ENCODE data around the gene CD48. TPM values are rescaled to one million over a fixed set of nuclear protein-coding genes. Genes with fewer than 3 reads are reported as not detected.

Gene CD48
- total RNA-seq, 2 donors from 2014 or later, result 4.9 to 9.2 TPM

- Histone ChIP-seq H3K4me1 (no peaks in the 10 kb centered on the region), H3K9me3 (no peaks in the 10 kb centered on the region), H3K9ac (ENCODE audit: low read depth in 2 of 2, low read length in 2 of 2) (no peak overlapping the region), H3K27ac (no peak overlapping the region), H3K27me3 (no peaks in the 10 kb centered on the region), H3K36me3 (no peaks in the 10 kb centered on the region), H3K4me3 (no peak overlapping the region)
- TF ChIP-seq CTCF (IDR thresholded peaks at IDR 0.05), result no peak
- no peak for DNase-seq
- intact Hi-C loops (cut with DNase I), result no loop called here
Observed at GRCh38 chr1:160755911-160756848, 44.6 kb upstream of the CD48 start.

- no peak for TF ChIP-seq CTCF (IDR thresholded peaks at IDR 0.05)
- no peaks in the 10 kb centered on the region for H3K4me1 ChIP-seq
- intact Hi-C loops (cut with DNase I), result no loop called here
- no peaks in the 10 kb centered on the region for H3K27me3 ChIP-seq
- no peaks in the 10 kb centered on the region for H3K36me3 ChIP-seq
- DNase-seq, result no peak
- H3K9me3 ChIP-seq, result no peaks in the 10 kb centered on the region
- no peak overlapping the region for H3K27ac ChIP-seq
- H3K9ac ChIP-seq (ENCODE audit: low read depth in 2 of 2, low read length in 2 of 2), result no peak overlapping the region
- H3K4me3 ChIP-seq, result no peak overlapping the region
Observed at GRCh38 chr1:160755461-160755860, 43.8 kb upstream of the CD48 start.

- Histone ChIP-seq H3K4me3 (no peak overlapping the region), H3K27me3 (no peaks in the 10 kb centered on the region), H3K9ac (ENCODE audit: low read depth in 2 of 2, low read length in 2 of 2) (no peak overlapping the region), H3K9me3 (no peaks in the 10 kb centered on the region), H3K36me3 (no peaks in the 10 kb centered on the region), H3K27ac (no peak overlapping the region), H3K4me1 (no peaks in the 10 kb centered on the region)
- DNase-seq, result no peak
- no peak for TF ChIP-seq CTCF (IDR thresholded peaks at IDR 0.05)
- intact Hi-C loops (cut with DNase I), result no loop called here
Observed at GRCh38 chr1:160753594-160753993, 42.0 kb upstream of the CD48 start.

- Histone ChIP-seq H3K27ac (no peak overlapping the region), H3K36me3 (no peaks in the 10 kb centered on the region), H3K9ac (ENCODE audit: low read depth in 2 of 2, low read length in 2 of 2) (no peak overlapping the region), H3K4me3 (no peak overlapping the region), H3K4me1 (no peaks in the 10 kb centered on the region), H3K27me3 (no peaks in the 10 kb centered on the region), H3K9me3 (no peaks in the 10 kb centered on the region)
- no peak for DNase-seq
- intact Hi-C loops (cut with DNase I), result no loop called here
- TF ChIP-seq CTCF (IDR thresholded peaks at IDR 0.05), result no peak
Observed at GRCh38 chr1:160752924-160753323, 41.3 kb upstream of the CD48 start.

GRCh38 chr1:160752406-160752805 is 40.8 kb upstream of the CD48 start:
- Histone ChIP-seq H3K4me3 (no peak overlapping the region), H3K27me3 (no peaks in the 10 kb centered on the region), H3K4me1 (no peaks in the 10 kb centered on the region), H3K27ac (no peak overlapping the region), H3K9me3 (no peaks in the 10 kb centered on the region), H3K9ac (ENCODE audit: low read depth in 2 of 2, low read length in 2 of 2) (no peak overlapping the region), H3K36me3 (no peaks in the 10 kb centered on the region)
- intact Hi-C loops (cut with DNase I), result no loop called here
- no peak for TF ChIP-seq CTCF (IDR thresholded peaks at IDR 0.05)
- DNase-seq, result no peak

Measured in colonic mucosa (tissue), 4 donors.